H1 (cell line): Measurements from ENCODE around the gene PIK3R6.

ENCODE experiments used
- EZH2 ChIP-seq: fragments of 200-600 bp; sonication (generic); IDR thresholded peaks from 2 replicates; pipeline ENCODE4 v1.7.1; 2012; ENCODE audit warnings: low read depth, mild to moderate bottlenecking, moderate library complexity, low read length, inconsistent platforms; ENCODE audit not compliant: severe bottlenecking
- GABPA ChIP-seq: IDR thresholded peaks from 2 replicates; pipeline ENCODE4 v1.6.1; 2011; ENCODE audit warnings: mild to moderate bottlenecking, low read length, moderate library complexity, borderline replicate concordance; ENCODE audit not compliant: insufficient read depth
- POLR2AphosphoS5 ChIP-seq: IDR thresholded peaks from 2 replicates; pipeline ENCODE4 v1.6.1; 2011; ENCODE audit warnings: low read depth, low read length
- SIX5 ChIP-seq: IDR thresholded peaks from 2 replicates; pipeline ENCODE4 v1.6.1; 2011; ENCODE audit warnings: mild to moderate bottlenecking, low read depth, low read length
- SP1 ChIP-seq: IDR thresholded peaks from 2 replicates; pipeline ENCODE4 v1.6.1; 2011; ENCODE audit warnings: low read depth, low read length
- TAF1 ChIP-seq: IDR thresholded peaks from 2 replicates; pipeline ENCODE4 v1.6.1; 2011; ENCODE audit warnings: mild to moderate bottlenecking, low read depth, low read length
- TF ChIP-seq, protein P1 (sequence below), 3 experiments: IDR thresholded peaks; 1 replicate in 2 of 3; 2 replicates in 1 of 3; pipeline versions ENCODE4 v1.5.1 to v1.6.1; 2011; ENCODE audit warnings: low read length in 3 of 3, mild to moderate bottlenecking in 3 of 3, inconsistent platforms in 2 of 3, low read depth in 1 of 3, moderate library complexity in 1 of 3; ENCODE audit not compliant: insufficient read depth in 1 of 3; ENCODE audit errors: control extremely low read depth in 1 of 3
- TF ChIP-seq, protein P2 (sequence below): IDR thresholded peaks from 2 replicates; pipeline ENCODE4 v1.6.1; 2012; ENCODE audit warnings: inconsistent platforms

DNA sequence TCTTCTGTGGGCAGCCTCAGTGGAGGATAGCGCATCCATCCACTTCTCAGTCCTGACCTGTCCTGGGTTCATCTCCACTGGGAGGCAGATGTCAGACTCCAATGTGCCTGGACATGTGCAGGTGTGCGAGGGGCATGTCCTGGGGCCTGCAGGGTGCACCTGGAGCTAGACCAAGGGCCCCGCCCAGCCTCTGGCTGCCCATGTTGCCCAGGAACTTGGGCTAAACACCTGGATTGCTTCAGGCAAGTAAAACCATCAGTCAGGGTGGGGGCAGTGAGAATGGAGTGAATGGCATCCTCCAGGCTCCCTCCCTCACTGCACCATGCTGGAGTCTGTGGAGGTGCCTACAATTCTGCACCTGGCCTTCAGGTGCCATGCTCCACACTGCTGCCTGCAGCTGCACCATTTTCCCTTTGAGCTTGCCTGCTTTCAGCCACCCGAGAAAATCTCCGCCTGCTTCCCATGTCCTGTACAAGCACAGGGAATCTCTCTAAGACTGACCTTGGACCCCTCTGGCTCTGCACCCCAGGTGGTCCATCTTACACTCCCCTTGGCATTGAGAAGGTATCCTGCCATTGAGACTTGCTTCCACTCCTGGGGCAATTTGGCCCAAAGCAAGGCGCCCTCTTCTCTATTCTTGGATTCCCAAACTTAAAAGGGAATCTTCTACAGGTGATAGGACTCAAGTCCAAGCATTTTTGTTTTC lies 66.2 kb downstream of the PIK3R6 start:
- TF ChIP-seq, protein P1, sequence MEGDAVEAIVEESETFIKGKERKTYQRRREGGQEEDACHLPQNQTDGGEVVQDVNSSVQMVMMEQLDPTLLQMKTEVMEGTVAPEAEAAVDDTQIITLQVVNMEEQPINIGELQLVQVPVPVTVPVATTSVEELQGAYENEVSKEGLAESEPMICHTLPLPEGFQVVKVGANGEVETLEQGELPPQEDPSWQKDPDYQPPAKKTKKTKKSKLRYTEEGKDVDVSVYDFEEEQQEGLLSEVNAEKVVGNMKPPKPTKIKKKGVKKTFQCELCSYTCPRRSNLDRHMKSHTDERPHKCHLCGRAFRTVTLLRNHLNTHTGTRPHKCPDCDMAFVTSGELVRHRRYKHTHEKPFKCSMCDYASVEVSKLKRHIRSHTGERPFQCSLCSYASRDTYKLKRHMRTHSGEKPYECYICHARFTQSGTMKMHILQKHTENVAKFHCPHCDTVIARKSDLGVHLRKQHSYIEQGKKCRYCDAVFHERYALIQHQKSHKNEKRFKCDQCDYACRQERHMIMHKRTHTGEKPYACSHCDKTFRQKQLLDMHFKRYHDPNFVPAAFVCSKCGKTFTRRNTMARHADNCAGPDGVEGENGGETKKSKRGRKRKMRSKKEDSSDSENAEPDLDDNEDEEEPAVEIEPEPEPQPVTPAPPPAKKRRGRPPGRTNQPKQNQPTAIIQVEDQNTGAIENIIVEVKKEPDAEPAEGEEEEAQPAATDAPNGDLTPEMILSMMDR (IDR thresholded peaks at IDR 0.05; ENCODE audit: control extremely low read depth in 1 of 3, insufficient read depth in 1 of 3, low read depth in 1 of 3, low read length in 3 of 3): no peak
- TF ChIP-seq EZH2 (no peak), GABPA (no peak), TAF1 (no peak), SP1 (no peak), SIX5 (no peak), POLR2AphosphoS5 (no peak)
- TF ChIP-seq, protein P2, sequence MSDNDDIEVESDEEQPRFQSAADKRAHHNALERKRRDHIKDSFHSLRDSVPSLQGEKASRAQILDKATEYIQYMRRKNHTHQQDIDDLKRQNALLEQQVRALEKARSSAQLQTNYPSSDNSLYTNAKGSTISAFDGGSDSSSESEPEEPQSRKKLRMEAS: no peak
